Stimulated activated CD8-positive, alpha-beta memory T cell treated with anti-CD3 and anti-CD28 coated beads, Interleukin-15, amount 100 ng/mL, for 24 hours (primary cell): ENCODE data around the gene QKI.
"Not testable (repeated sequence)": the region's sequence is repeated elsewhere in the genome, so short reads cannot be mapped to it uniquely, and the experiment has no call there.

ENCODE experiments used
- DNase-seq: peaks from one replicate; pipeline ENCODE4 v3.0.0-alpha.2; 2020; ENCODE audit warnings: low read depth

Gene QKI

GRCh38 chr6:163579880-163580295, 165.4 kb downstream of the QKI start:
- no peak for DNase-seq

- no peak for DNase-seq
These were observed 166.0 kb downstream of the QKI start for GRCh38 chr6:163580311-163581030.

DNA sequence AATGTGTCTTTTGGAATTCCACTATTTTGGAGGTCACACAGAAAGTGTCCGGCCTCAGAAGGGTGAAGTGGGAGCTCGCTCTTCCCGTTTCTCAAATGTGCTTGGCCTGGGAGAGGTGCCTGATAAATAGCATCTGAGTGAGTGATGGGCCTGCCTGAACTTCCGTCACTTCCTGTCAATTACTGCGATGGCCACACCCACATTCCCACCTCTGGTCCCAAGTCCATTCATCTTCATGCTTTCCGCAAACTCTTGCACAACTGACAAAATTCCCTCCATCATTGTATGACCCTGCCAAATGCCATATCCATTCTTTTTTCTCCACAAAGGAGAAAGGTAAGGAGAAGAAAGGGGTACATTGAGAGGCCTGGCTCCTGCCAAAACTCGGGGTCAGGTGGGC, 169.0 kb downstream of the QKI start:
- no peak for DNase-seq

DNA sequence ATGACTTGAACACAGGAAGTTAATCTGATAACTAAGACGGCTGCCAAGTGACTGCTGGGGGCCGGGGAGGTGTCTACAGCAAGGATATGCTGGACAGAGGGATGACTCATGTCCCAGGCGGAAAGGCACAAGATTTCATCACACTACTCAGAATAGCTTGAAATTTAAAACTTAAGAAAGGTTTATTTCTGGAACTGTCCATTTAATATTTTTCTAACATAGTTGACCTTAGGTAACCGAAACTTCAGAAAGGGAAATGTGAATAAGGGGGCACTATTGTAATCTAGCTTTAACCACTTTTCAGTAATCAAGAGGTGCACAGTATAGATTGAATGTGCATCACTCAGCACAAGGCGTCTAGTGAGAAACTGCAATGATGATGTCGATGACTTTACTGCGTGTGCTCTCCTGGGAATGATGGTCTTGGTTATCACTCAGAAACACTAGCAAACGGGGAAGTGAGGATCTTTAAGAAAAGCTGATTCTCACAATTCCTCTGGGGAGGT, 171.5 kb downstream of the QKI start:
- DNase-seq: no peak

GRCh38 chr6:163586888-163587287, 172.4 kb downstream of the QKI start:
- DNase-seq: no peak

- DNase-seq: no peak
These were observed 173.9 kb downstream of the QKI start for GRCh38 chr6:163588220-163588919.

GRCh38 chr6:163589387-163589786, 174.9 kb downstream of the QKI start:
- no peak for DNase-seq

- DNase-seq: not testable (repeated sequence)
These were observed 175.6 kb downstream of the QKI start for GRCh38 chr6:163590132-163590531.

- DNase-seq: no peak
These were observed 178.4 kb downstream of the QKI start for GRCh38 chr6:163592872-163593271.

DNA sequence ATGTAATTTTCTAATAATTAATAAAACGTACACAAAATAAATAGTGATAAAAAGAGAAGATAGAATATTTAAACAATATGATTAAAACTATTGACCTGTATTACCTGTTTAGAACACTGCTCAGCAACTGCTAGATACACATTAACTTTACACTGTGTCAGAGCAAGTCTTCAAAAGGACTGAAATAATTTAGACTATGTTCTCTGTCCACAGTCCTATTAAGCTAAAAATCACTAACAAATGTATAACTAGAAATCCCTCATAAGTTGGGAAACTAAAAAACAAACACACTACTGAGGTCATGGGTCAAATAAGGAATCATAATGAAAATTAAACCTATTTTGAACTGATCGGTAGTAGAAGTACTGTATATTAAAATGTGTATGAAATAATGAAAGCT, 181.7 kb downstream of the QKI start:
- DNase-seq: no peak

GRCh38 chr6:163599136-163599535, 184.6 kb downstream of the QKI start:
- DNase-seq: no peak

DNA sequence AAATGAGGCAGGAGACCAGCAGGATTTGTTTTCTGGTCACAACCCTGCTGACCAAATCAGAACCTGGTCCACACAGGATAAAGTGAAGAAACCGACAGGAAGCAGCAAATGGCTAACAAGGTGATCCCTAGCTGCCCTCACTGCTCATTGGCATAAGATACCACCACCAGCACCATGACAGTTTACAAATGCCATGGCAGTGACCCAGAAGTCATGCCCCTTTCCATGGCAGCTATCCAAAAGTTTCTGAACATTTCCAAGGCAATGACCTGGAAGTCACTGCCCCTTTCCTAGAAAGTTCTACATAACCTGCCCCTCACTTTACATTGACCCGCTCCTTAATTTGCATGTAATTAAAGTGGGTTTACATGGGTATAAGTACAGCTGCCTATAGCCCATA, 185.2 kb downstream of the QKI start:
- no peak for DNase-seq

- DNase-seq: no peak
These were observed 185.8 kb downstream of the QKI start for GRCh38 chr6:163600331-163600730.

GRCh38 chr6:163600781-163601180, 186.3 kb downstream of the QKI start:
- DNase-seq: no peak

DNA sequence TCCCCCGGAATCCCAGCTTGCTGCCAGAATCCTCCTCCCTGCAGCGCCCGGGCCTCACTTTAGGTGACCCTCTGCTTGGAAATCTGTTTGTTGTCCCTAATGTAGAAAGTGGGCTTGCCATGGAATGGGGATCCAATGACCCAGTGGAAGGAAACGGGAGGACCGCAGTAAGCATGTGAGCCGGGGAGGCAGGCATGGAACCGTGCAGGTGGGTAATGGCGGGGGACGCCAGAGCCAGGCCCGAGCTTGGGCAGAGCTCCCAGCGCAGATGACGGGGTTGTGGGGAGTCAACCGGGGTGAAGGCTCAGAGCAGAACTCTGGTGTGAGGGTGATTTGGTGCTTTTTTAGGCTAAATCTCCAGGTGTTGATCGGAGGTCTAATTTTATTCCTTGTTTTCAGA, 188.3 kb downstream of the QKI start:
- no peak for DNase-seq

DNA sequence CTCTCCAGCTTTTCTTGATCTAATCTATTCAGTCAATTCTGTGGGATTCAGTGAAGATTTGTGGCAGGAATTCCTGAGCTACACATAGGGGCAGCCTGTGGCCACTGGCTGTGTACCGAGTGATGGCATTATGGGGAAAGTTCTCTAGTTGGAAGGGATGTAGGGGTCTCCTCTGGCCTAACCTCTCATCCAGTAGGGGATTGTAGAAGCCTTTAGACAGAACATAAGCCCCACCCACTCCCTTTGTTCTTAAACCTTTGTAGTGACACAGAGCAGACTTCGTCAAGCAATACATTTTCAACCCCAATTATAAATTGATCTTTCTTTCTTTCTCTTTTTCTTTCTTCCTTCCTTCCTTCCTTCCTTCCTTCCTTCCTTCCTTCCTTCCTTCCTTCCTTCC, 188.9 kb downstream of the QKI start:
- no peak for DNase-seq

- no peak for DNase-seq
These were observed 191.0 kb downstream of the QKI start for GRCh38 chr6:163605385-163606097.

DNA sequence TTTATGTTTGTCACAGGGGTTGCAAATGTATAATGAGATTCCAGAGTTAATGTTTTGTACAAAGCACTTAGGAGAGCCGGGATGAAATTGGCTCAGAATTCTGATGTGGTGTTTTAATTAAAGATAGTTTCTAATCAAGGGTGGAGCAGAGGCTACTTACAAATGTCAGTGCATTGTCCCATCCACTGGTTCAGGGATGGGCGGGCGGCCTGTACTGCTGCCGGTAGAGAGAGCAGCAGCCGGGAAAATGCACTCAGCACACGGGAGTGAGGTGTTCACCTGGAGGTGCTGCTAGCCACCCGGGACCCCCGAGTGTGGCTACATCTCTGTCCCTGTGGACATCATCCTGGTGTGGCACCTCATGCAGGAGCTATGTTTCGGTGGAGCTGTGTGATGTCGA, 193.3 kb downstream of the QKI start:
- DNase-seq: no peak

- DNase-seq: no peak
These were observed 193.7 kb downstream of the QKI start for GRCh38 chr6:163608204-163608644.

- no peak for DNase-seq
These were observed 197.7 kb downstream of the QKI start for GRCh38 chr6:163612200-163612599.

DNA sequence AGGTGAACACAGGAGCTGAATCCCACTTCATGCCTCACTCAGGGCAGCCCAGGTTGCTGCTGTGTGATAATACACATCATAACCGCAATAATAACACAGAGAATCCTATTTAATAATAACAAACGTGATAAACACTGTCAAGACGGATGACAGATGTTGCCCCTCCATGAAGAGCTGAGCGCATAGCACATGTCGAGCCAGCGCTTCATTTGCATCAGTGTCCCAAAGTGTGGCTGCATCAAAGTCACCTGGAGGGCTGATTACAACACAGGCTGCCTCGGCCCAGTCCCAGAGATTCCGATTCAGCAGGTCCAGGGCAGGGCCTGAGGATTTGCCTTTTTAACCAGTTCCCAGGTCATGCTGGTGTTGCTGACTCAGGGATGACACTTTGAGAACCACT, 198.5 kb downstream of the QKI start:
- DNase-seq: no peak

DNA sequence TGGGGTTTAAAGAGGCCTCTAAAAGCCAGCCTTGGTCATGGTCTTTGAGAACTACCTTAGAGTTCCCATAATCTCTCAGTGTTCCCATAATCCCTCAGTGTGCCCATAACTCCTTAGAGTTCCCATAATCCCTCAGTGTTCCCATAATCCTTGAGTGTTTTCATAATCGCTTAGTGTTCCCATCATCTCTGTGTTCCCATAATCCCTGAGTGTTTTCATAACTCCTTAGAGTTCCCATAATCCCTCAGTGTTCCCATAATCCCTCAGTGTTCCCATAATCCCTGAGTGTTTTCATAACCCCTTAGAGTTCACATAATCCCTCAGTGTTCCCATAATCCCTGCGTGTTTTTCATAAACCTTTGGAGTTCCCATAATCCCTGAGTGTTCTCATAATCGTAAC, 199.2 kb downstream of the QKI start:
- no peak for DNase-seq

- no peak for DNase-seq
These were observed 201.9 kb downstream of the QKI start for GRCh38 chr6:163616452-163616851.
